DOHH2 (cell line): ENCODE data around the gene IFRD2.

Source experiments
- EZH2phosphoT487 ChIP-seq: fragments of 200-600 bp; sonication (generic); IDR thresholded peaks from 2 replicates; pipeline ENCODE4 v1.6.1; 2017; ENCODE audit warnings: borderline replicate concordance, mild to moderate bottlenecking, antibody characterized with exemption, low read length, moderate library complexity, mixed read lengths
- TF ChIP-seq, protein P1 (sequence below): fragments of 200-600 bp; sonication (generic); IDR thresholded peaks from one replicate; pipeline ENCODE4 v1.5.1; 2014; ENCODE audit warnings: antibody characterized with exemption, mild to moderate bottlenecking, low read depth, low read length; ENCODE audit not compliant: poor library complexity, severe bottlenecking

DNA sequence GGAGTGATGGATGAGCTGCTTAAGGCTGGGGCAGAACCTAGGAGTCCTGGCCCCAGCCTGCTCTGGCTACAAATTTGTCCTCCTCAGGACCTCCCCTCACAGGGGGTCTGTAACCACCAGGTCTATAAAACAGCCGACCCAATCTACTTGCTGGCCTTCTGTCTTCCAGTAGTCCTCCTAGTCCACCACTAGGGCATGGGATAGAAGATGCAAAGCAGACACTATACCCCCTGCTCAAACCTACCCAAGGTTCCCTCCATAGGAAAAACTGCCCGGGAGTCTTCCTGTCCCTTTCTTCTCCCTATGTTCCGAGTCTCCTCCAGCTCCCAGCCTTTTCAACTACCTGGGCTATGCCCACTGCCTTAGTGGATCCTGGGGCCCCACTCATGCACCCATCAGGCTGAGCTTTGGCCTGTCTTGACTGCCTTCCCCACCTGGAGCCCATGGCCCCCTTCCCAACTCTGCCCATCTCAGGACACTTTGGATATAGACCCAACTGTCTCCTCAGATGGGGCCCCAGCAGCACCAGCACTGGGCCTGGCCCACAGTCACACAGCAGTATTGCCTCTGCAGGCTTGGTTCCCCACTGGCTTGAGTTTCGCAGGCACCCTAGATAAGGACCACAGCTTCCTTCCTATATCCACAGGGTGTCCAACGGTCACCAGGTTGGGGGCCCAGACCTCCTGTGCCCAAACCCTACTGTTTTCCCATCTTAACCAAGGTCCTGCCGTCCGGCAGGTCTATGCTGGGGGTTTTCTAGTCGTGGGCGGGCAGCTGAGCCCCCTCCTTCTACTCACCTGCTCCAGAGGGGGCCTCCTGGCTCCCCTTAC is 5.9 kb upstream of the IFRD2 start:
- TF ChIP-seq, protein P1, sequence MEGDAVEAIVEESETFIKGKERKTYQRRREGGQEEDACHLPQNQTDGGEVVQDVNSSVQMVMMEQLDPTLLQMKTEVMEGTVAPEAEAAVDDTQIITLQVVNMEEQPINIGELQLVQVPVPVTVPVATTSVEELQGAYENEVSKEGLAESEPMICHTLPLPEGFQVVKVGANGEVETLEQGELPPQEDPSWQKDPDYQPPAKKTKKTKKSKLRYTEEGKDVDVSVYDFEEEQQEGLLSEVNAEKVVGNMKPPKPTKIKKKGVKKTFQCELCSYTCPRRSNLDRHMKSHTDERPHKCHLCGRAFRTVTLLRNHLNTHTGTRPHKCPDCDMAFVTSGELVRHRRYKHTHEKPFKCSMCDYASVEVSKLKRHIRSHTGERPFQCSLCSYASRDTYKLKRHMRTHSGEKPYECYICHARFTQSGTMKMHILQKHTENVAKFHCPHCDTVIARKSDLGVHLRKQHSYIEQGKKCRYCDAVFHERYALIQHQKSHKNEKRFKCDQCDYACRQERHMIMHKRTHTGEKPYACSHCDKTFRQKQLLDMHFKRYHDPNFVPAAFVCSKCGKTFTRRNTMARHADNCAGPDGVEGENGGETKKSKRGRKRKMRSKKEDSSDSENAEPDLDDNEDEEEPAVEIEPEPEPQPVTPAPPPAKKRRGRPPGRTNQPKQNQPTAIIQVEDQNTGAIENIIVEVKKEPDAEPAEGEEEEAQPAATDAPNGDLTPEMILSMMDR: no peak
- no peak for TF ChIP-seq EZH2phosphoT487
